ENCODE results near the gene PCDHB7.
"Not testable (repeated sequence)": the region's sequence is repeated elsewhere in the genome, so short reads cannot be mapped to it uniquely, and the experiment has no call there.

Gene PCDHB7

GRCh38 chr5:141182248-141182647, 9.8 kb downstream of the PCDHB7 start, which contains the start of gene PCDHB16:
TSS of gene PCDHB16 (plus strand) at chr5:141182387. CDS start at chr5:141182560, 173 bp downstream.
- Histone ChIP-seq H3K36me3 (ENCODE audit: control insufficient read depth, insufficient read depth, low read length) (no peaks in the 10 kb centered on the region), H3K9me3 (ENCODE audit: control insufficient read depth, low read length) (no peaks in the 10 kb centered on the region), H3K27ac (ENCODE audit: low read depth, low read length, severe bottlenecking) (no peak within 1 kb of the TSS), H3K4me3 (ENCODE audit: extremely low read depth, insufficient read depth, low read length, poor library complexity, severe bottlenecking) (peak within 1 kb of the TSS; percentile 12), H3K4me1 (ENCODE audit: control insufficient read depth, insufficient read depth, low read length, poor library complexity, severe bottlenecking) (no peaks in the 10 kb centered on the region)
- 60% methylated on average over 13 of the region's 13 CpGs for WGBS, 2 experiments (ENCODE audit: insufficient coverage in 2 of 2)

- H3K9me3 ChIP-seq (ENCODE audit: control insufficient read depth, low read length); H3K4me1 ChIP-seq (ENCODE audit: control insufficient read depth, insufficient read depth, low read length, poor library complexity, severe bottlenecking); H3K27ac ChIP-seq (ENCODE audit: low read depth, low read length, severe bottlenecking); H3K4me3 ChIP-seq (ENCODE audit: extremely low read depth, insufficient read depth, low read length, poor library complexity, severe bottlenecking); H3K36me3 ChIP-seq (ENCODE audit: control insufficient read depth, insufficient read depth, low read length): not testable (repeated sequence)
- 89 to 93% methylated on average over 25 of the region's 69 CpGs for WGBS, 2 experiments (ENCODE audit: insufficient coverage in 2 of 2)
Observed at GRCh38 chr5:141184117-141184855, 11.8 kb downstream of the PCDHB7 start.

- Histone ChIP-seq H3K9me3 (ENCODE audit: control insufficient read depth, low read length) (no peaks in the 10 kb centered on the region), H3K4me3 (ENCODE audit: extremely low read depth, insufficient read depth, low read length, poor library complexity, severe bottlenecking) (no peak within 1 kb of the TSS), H3K4me1 (ENCODE audit: control insufficient read depth, insufficient read depth, low read length, poor library complexity, severe bottlenecking) (no peaks in the 10 kb centered on the region), H3K27ac (ENCODE audit: low read depth, low read length, severe bottlenecking) (no peak within 1 kb of the TSS), H3K36me3 (ENCODE audit: control insufficient read depth, insufficient read depth, low read length) (no peaks in the 10 kb centered on the region)
- 44 to 47% methylated on average over 5 to 7 of the region's 9 CpGs for WGBS, 2 experiments (ENCODE audit: insufficient coverage in 2 of 2)
Observed at GRCh38 chr5:141186897-141187512, 14.6 kb downstream of the PCDHB7 start, which contains the start of gene PCDHB9. TSS of gene PCDHB9 (plus strand) at chr5:141187161. CDS start at chr5:141187319, 158 bp downstream.

- not testable (repeated sequence) for H3K4me1 ChIP-seq (ENCODE audit: control insufficient read depth, insufficient read depth, low read length, poor library complexity, severe bottlenecking); H3K4me3 ChIP-seq (ENCODE audit: extremely low read depth, insufficient read depth, low read length, poor library complexity, severe bottlenecking); H3K36me3 ChIP-seq (ENCODE audit: control insufficient read depth, insufficient read depth, low read length); H3K9me3 ChIP-seq (ENCODE audit: control insufficient read depth, low read length); H3K27ac ChIP-seq (ENCODE audit: low read depth, low read length, severe bottlenecking)
- WGBS, 2 experiments (ENCODE audit: insufficient coverage in 2 of 2), result 97 to 100% methylated on average over 5 to 17 of the region's 37 CpGs
Observed at GRCh38 chr5:141188682-141189081, 16.2 kb downstream of the PCDHB7 start.

- H3K9me3 ChIP-seq (ENCODE audit: control insufficient read depth, low read length); H3K4me1 ChIP-seq (ENCODE audit: control insufficient read depth, insufficient read depth, low read length, poor library complexity, severe bottlenecking); H3K4me3 ChIP-seq (ENCODE audit: extremely low read depth, insufficient read depth, low read length, poor library complexity, severe bottlenecking); H3K27ac ChIP-seq (ENCODE audit: low read depth, low read length, severe bottlenecking); H3K36me3 ChIP-seq (ENCODE audit: control insufficient read depth, insufficient read depth, low read length): not testable (repeated sequence)
- WGBS, 2 experiments (ENCODE audit: insufficient coverage in 2 of 2), result 84 to 97% methylated on average over 8 to 11 of the region's 35 CpGs
Observed at GRCh38 chr5:141189131-141189530, 16.7 kb downstream of the PCDHB7 start.

GRCh38 chr5:141192110-141192725, 19.8 kb downstream of the PCDHB7 start, which contains the start of gene PCDHB10:
TSS of gene PCDHB10 (plus strand) at chr5:141192353. CDS start at chr5:141192553, 200 bp downstream.
- peak within 1 kb of the TSS; percentile 14 for H3K4me3 ChIP-seq (ENCODE audit: extremely low read depth, insufficient read depth, low read length, poor library complexity, severe bottlenecking)
- no peaks in the 10 kb centered on the region for H3K36me3 ChIP-seq (ENCODE audit: control insufficient read depth, insufficient read depth, low read length)
- no peaks in the 10 kb centered on the region for H3K4me1 ChIP-seq (ENCODE audit: control insufficient read depth, insufficient read depth, low read length, poor library complexity, severe bottlenecking)
- no peak within 1 kb of the TSS for H3K27ac ChIP-seq (ENCODE audit: low read depth, low read length, severe bottlenecking)
- WGBS, 2 experiments (ENCODE audit: insufficient coverage in 2 of 2), result 24 to 31% methylated on average over 6 to 7 of the region's 10 CpGs
- peaks cover 4% of the 10 kb centered on the region for H3K9me3 ChIP-seq (ENCODE audit: control insufficient read depth, low read length)

GRCh38 chr5:141194332-141194731, 21.9 kb downstream of the PCDHB7 start:
- H3K36me3 ChIP-seq (ENCODE audit: control insufficient read depth, insufficient read depth, low read length); H3K27ac ChIP-seq (ENCODE audit: low read depth, low read length, severe bottlenecking); H3K9me3 ChIP-seq (ENCODE audit: control insufficient read depth, low read length); H3K4me3 ChIP-seq (ENCODE audit: extremely low read depth, insufficient read depth, low read length, poor library complexity, severe bottlenecking); H3K4me1 ChIP-seq (ENCODE audit: control insufficient read depth, insufficient read depth, low read length, poor library complexity, severe bottlenecking): not testable (repeated sequence)
- WGBS, 2 experiments (ENCODE audit: insufficient coverage in 2 of 2), result 76 to 97% methylated on average over 5 to 13 of the region's 37 CpGs

- Histone ChIP-seq H3K27ac (ENCODE audit: low read depth, low read length, severe bottlenecking) (no peak overlapping the region), H3K9me3 (ENCODE audit: control insufficient read depth, low read length) (peaks cover 8% of the 10 kb centered on the region), H3K4me3 (ENCODE audit: extremely low read depth, insufficient read depth, low read length, poor library complexity, severe bottlenecking) (no peak overlapping the region), H3K36me3 (ENCODE audit: control insufficient read depth, insufficient read depth, low read length) (no peaks in the 10 kb centered on the region), H3K4me1 (ENCODE audit: control insufficient read depth, insufficient read depth, low read length, poor library complexity, severe bottlenecking) (no peaks in the 10 kb centered on the region)
- WGBS, 2 experiments (ENCODE audit: insufficient coverage in 2 of 2), result 78 to 80% methylated on average over 1 of the region's 3 CpGs
Observed at GRCh38 chr5:141196363-141196762, 23.9 kb downstream of the PCDHB7 start.

GRCh38 chr5:141199359-141200235, 27.2 kb downstream of the PCDHB7 start, which contains the start of gene PCDHB11:
TSS of gene PCDHB11 (plus strand) at chr5:141199627. CDS start at chr5:141199775, 148 bp downstream.
- H3K4me1 ChIP-seq (ENCODE audit: control insufficient read depth, insufficient read depth, low read length, poor library complexity, severe bottlenecking), result no peaks in the 10 kb centered on the region
- H3K9me3 ChIP-seq (ENCODE audit: control insufficient read depth, low read length), result peaks cover 8% of the 10 kb centered on the region
- H3K4me3 ChIP-seq (ENCODE audit: extremely low read depth, insufficient read depth, low read length, poor library complexity, severe bottlenecking), result no peak within 1 kb of the TSS
- WGBS, 2 experiments (ENCODE audit: insufficient coverage in 2 of 2), result 77 to 86% methylated on average over 16 to 17 of the region's 21 CpGs
- H3K36me3 ChIP-seq (ENCODE audit: control insufficient read depth, insufficient read depth, low read length), result no peaks in the 10 kb centered on the region
- H3K27ac ChIP-seq (ENCODE audit: low read depth, low read length, severe bottlenecking), result no peak within 1 kb of the TSS

GRCh38 chr5:141201126-141201525, 28.7 kb downstream of the PCDHB7 start:
- H3K36me3 ChIP-seq (ENCODE audit: control insufficient read depth, insufficient read depth, low read length); H3K9me3 ChIP-seq (ENCODE audit: control insufficient read depth, low read length); H3K4me3 ChIP-seq (ENCODE audit: extremely low read depth, insufficient read depth, low read length, poor library complexity, severe bottlenecking); H3K27ac ChIP-seq (ENCODE audit: low read depth, low read length, severe bottlenecking); H3K4me1 ChIP-seq (ENCODE audit: control insufficient read depth, insufficient read depth, low read length, poor library complexity, severe bottlenecking): not testable (repeated sequence)
- 97 to 98% methylated on average over 6 to 11 of the region's 38 CpGs for WGBS, 2 experiments (ENCODE audit: insufficient coverage in 2 of 2)
